GM19351 (cell line): ENCODE data around the gene OR7A5.
"Not testable (repeated sequence)": the region's sequence is repeated elsewhere in the genome, so short reads cannot be mapped to it uniquely, and the experiment has no call there.

ENCODE experiments used
- ATAC-seq: cut with Tn5 transposase; IDR thresholded peaks from one replicate; pipeline ENCODE4 v1.9.1; 2021; ENCODE audit warnings: mild to moderate bottlenecking, moderate library complexity; ENCODE audit not compliant: unreplicated experiment

OR7A5 gene

DNA sequence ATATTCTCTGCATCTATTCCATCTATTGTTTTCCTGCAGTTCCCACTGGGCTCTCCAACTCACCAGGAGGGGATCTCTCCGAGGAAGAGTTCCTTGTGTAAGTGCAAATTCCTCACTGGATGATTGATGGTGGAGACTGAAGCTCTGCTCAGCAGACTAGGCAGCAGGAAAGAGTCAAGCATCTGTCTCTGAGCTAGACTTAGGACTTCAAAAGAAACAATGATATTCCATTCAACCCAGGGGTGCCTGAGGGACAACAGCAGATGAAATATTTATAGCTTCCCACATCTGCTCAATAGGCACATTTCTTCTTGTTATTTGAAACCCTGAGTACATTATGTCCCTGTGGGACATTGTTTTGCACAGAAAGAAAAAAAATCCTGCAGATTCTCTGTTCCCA is at the start of gene OR7A5, which contains the start of gene OR7C1:
Gene OR7A5, minus strand, starts transcription at position 175 of the 400 bp plus-strand sequence. CDS start 6,944 bp downstream, outside the sequence.
Gene OR7C1, minus strand, starts transcription at position 175 of the 400 bp plus-strand sequence. CDS start 35,049 bp downstream, outside the sequence.
- ATAC-seq = no peak

DNA sequence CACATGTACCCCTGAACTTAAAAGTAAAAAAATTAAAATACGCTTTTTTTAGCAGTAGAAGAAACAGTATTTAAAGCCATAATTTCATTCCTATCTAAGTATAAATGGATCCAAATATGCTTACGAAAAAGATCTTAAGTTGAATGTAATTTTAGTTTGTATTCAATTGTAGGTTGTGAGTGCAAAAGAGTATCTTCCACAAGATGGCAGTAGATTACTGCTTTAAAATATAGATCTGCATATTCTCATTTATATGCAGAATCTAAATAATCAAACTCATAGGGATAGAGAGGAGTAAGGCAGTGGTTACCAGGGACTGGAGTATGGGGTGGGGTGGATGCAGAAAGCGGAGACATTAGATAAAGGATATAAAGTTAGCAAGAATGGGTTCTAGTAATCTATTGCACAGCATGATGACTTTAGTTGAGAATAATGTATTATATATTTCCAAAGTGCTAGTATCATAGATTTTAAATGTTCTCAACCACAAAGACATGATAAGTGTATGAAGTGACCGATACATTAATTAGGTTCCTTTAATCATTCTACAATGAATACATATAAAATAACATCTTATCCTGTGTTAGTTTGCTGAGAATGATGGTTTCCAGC is 36.7 kb upstream of the OR7A5 start:
- no peak for ATAC-seq

DNA sequence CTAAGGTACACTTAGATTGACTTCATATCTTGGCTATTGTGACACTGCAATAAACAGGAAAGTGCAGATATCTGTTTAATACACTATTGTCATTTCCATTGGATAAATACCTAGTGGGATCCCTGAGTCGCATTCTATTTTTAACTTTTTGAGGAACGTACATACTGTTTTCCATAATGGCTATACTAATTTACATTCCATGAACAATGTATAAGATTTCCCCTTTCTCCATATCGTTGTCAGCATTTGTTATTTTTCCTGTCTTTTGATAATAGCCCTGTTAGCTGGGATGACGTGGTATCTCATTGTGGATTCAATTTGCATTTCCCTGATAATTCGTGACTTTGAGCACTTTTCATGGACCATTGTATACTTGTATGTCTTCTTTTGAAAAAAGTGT is 33.5 kb upstream of the OR7A5 start:
- no peak for ATAC-seq

DNA sequence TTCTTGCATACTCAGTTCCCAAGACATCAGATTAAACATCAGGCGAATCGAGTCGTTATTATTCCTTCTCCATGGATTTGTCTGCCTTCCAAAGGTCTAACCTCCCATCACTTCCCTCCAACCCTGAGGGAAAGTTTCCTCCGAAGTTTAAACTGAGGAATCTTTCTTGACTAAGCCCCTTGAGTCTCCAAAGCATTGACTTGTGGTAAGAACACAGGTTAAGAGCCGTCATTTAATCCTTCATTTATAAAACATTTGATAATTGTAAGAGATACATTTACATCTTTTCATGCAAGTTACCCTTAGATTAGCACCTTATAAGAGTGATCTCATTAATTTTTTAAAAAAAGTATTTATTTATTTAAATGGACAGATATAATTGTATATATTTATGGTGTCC is 13.8 kb upstream of the OR7A5 start, which contains the start of gene OR7A10:
Gene OR7A10, minus strand, starts transcription at position 101 of the 400 bp plus-strand sequence. CDS start 7,045 bp downstream, outside the sequence.
- no peak for ATAC-seq

DNA sequence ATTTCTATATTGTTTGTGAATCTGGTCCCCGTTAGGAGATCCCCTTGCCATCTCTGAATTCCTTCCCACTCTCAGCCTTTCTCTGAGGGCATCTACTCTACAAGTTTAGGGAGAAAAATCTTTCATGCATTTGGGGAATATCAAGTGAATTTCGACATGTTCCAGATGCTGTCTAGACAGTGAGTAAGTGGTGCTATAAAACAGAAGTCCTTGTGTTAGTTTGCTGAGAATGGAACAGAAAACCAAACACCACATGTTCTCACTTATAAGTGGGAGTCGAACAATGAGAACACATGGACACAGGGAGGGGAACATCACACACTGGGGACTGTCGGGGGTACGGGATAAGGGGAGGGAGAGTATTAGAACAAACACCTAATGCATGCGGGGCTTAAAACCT is 8.6 kb upstream of the OR7A5 start:
- ATAC-seq = no peak

DNA sequence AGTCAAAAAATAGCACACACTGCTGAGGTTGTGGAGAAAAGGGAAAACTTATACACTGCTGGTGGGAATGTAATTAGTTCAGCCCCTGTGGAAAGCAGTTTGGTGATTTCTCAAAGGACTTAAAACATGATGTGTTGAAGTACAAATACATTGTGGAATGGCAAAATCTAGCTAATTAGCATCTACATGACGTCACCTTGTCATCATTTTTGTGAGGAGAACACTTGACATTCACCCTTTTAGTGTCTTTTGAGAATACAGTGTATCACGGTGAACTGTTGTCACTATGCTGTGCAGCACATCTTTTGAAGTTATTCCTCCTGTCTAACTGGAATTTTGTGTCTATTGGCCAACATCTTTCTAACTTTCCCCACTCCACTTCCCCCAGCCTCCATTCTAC is 8.2 kb upstream of the OR7A5 start:
- no peak for ATAC-seq

DNA sequence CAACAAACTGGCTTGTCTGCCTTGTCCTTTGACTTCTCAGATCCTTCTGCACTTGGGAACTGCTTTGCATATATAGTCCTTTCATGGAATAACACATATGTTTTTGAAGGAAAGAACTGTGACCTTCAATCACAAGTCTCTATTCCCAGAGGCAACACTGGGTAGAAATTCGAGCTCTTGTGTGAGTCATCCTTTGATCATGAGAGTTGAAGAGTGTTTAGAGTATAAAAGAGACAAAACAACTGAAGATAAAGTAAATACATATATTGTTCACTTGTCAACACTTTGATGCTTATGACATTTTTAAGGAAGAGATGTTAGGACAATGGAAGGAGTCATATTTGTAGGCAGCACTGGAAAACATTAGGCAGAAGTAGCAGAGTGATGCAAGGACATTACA is 5.2 kb upstream of the OR7A5 start:
- ATAC-seq = no peak

DNA sequence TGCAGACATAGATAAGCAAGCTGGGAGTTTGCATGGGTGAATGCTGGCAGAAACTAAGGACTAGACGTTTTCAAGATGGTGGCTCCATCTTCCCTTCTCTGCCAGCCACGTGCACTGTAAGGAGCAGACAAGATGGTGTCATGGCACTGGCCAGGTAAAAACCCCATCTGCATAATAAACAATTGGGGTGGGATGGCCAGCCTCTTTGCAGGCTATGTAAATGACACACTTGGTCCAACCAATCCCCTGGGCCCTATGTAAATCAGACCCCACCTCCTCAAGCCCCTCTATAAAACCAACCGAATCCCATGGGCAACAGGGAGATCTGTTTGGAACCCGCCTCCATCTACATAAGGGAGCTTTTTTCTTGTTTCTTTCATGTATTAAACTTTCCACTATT is 2.4 kb upstream of the OR7A5 start:
- no peak for ATAC-seq

DNA sequence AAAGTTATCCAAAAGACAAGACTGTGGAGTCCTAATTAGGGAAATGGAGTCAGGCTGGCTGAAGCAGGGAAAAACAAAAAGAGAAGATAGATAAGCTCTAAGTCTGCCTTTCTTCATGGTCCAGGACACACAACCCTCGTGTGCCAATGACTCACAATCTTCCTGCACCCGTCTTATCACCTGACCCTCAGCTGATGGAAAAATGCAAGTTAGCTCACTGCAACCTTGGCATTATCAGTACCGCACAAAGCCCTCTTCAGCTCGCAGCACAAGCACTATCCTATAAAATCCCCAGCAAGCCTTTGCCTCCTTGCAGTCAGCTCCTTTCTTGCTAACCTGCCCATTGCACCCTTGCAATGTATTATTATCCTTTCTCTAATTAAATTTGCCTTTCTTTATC is 4.3 kb downstream of the OR7A5 start:
- no peak for ATAC-seq

DNA sequence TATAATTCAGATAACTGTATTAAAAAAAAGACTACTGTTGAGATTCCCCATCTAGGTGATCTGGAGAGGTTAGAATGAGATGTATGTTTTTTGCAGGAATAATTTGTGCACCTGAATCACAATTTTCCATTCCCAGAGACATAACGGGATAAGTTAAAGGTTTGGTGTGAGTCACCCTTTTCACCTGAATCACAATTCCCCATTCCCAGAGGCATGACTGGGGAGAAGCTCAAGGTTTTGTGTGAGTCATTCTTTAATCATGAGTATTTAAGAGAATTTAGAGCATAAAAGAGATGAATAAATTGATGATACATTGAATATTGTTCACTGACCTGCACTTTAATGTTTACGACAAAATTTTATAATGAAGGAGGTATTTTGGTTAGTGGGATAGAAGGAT is 9.0 kb downstream of the OR7A5 start:
- ATAC-seq = no peak

DNA sequence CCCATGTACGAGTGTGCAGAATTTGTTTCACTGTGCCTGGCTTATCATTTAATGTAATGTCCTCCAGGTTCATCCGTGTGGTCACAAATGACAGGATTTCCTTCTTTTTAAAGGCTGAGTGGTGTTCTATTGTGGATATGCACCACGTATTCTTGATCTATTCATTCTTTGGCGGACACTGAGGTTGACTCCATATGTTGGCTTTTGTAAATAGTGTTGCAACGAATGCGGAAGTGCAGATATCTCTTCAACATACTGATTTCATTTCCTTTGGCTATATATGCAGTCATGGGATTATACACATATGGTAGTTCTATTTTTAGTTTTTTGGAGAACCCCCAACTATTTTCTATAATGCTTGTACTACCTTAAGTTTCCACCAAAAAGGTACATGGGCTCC is 13.0 kb downstream of the OR7A5 start:
- ATAC-seq = no peak

DNA sequence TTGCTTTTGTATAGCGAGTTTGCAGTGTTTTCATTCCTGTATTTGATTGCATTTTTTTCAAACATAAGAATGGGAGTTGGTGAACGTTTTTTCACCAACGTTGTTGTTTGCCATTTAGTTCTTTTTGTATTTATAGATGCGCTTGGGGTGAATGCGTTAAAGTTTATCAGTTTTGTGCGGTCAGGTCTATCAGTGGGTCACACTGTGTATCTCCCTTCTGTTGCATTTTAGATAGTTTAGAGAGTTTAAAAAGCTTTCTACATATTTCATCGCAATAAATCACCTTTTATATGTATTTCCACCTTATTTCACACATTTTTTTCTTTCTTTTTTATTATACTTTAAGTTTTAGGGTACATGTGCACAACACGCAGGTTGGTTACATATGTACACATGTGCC is 16.4 kb downstream of the OR7A5 start:
- no peak for ATAC-seq

DNA sequence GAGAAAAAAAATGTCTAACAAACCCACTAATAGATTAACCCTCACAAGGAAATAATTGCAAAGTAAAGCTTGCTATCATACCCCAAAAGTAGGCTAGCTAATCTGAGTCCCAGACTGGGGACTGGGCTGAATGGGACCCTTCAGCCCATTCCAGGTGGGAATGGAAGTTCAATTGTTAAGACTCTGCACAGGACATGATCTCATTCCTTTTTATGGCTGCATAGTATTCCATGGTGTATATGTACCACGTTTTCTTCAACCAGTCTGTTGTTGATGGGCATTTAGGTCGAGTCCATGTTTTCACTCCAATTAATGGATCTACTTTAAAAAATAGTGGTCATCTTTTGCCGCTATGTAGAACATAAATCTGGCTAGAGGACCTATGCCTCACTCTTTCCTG is 17.9 kb downstream of the OR7A5 start:
- no peak for ATAC-seq

DNA sequence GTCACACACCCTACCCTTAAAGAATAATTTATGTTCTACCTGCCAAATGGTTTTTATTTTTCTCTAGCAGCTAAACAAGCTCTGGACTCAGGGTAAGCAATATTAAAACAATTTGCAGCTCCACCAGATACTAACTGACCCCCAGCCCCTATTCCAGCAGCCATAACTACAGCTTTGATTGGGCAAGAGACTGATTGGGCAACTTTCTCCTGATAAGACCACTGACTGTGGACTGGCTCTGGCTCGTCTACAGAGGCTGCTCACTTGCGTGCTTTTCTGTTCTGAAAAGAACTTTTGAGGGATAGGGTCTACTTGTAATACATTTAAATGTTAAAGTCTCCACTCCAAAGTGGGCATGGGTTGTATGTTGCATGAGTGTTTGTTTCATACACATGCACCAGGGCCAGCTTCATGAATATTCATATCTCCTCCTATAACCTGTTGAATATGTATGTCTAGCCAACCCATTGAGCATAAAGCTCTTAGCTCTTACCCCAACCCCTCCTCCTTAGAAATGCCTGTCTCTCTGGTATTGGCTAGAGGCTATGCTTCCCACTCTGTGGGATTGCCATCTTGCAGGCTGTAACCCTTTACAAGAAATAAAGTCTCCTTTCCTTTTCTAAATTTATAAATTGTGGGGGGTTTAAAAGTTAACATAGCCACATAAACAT is 19.9 kb downstream of the OR7A5 start:
- ATAC-seq = no peak

DNA sequence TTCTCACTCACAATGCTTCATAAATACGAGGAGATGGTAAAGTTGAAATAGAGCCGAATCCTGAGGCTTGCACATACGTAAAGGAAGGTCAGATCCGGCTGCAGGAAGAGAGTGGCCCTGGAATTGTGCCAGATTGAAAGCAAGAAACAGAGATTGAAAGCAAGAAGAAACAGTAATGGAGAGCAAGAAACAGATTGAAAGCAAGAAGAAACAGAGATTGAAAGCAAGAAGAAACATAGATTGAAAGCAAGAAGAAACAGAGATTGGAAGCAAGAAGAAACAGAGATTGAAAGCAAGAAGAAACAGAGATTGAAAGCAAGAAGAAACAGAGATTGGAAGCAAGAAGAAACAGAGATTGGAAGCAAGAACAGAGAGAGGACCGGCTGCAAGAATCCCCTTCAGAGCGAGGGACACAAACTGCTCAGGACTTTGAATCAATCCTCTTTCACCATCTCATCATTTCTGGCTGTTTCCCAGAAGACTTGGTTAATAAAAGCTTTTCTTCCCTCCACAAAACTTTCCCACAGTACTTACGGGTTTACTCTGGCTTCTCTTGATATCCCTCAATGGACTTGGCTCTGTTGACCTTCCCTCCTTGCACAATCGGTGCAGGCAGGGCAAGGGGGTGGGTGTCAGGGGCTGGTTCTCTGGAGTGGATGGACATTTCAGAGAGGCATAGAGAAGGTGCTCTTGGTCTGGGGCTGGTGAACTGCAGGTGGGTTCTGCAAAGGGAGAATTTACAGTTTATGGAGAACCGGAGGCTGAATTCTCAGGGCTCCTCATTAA is 25.5 kb downstream of the OR7A5 start:
- no peak for ATAC-seq

DNA sequence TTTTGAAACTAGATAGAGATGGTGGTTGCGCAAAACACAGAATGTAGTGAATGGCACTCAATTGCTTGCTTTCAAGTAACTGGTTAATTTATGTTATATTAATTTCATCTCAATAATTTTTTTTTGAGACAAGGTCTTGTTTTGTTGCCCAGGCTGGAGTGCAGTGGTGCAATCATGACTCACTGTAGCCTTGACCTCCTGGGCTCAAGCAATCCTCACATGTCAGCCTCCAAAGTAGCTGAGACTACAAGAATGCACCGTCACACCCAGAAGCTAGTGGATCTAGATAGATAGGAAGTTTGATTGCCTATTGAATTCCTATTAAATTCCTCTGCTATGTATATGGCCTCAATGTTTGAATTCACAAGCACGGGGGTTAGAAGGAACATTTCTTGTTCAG is 30.2 kb downstream of the OR7A5 start:
- ATAC-seq = no peak

DNA sequence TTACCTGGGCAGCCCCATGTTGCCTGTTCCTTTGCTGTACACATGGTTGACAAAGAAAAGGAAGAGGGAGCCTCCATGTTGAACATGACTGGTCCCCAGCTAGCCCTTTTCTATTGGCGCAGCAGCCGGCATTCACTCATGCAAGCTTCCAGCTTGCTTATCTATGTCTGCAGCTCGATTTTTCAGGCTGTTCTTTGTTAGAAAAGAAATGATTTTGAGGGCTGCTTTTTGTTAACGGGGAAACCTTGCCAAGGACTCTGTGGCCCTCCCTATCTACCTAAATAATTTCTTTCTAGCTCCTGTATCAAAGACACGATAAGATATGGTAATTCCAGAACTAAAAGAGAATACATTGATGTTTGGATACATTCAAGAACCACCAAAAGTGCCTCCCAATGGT is 36.2 kb downstream of the OR7A5 start:
- no peak for ATAC-seq

DNA sequence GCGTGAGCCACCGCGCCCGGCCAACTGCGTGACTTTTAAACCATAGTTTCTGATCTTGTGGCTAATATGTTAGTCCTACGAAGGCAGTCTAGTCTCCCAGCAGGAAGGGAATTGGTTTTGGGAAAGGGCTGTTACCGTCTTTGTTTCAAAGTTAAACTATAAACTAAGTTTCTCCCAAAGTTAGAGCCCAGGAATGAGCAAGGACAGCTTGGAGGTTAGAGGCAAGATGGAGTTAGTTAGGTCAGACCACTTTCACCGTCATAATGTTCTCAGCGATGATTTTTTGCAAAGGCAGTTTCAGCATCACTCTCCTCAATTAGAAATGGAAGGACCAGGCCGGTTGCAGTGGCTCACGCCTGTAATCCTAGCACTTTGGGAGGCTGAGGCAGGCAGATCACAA is 39.0 kb downstream of the OR7A5 start:
- ATAC-seq = no peak

DNA sequence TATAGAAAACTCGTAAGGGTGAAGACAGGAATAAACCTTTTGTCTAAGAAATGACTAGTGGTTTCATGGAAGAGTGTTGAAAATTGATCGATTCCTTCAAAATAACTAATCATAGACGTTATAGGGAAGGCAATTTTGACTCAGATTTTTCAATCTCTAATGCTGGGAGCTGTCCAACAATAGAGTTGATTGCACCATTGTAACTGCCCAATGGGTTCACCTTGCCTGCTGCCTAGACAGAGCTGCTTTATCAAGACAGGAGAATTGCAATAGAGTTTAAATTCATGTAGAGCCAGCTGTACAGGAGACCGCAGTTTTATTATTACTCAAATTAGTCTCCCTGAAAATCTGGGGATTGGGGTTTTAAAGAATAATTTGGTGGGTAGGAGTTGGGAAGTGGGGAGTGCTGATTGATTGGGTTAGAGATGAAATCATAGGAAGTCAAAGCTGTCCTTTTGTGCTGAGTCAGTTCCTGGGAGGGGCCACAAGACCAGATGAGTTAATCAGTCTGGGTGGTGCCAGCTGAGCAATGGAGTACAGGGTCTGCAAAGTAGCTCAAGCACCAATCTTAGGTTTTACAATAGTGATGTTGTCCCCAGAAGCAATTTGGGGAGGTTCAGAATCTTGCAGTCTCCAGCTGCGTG is 39.8 kb downstream of the OR7A5 start:
- no peak for ATAC-seq

DNA sequence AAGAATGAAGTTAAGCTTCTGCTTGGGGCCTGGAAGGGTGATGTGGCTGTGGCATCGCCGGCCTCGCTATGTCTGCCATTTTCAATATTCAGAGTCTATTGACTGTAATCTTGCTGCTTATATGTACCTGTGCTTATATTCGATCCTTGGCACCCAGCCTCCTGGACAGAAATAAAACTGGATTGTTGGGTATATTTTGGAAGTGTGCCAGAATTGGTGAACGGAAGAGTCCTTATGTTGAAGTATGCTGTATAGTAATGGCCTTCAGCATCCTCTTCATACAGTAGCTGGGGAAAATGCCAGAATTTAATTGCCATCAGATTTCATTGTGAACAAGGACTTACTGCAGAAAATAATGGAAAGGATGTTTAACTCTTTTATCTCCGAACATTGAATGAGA is 42.7 kb downstream of the OR7A5 start:
- ATAC-seq = not testable (repeated sequence)

DNA sequence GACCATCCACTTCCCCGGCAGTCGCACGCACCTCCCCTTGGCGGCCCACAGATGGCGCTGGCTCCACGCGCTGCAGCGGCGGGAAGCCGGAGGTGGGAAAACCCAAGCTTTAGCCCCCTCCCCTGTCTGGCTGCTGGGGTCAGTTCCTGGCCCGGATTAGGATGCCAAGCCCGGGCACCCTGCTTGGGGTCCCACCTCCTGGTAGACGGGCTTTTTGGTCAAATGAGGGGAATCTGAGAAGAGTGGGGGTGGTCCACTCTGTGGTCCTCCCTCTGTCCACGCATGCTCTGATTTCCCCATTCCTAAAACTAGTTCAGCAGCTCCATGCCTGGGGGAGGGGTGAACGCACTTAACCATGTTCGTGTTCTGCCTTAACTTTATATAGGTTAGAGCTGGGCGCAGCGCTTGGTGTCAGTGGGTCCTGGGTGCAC is 48.5 kb downstream of the OR7A5 start:
- no peak for ATAC-seq
